H1 (cell line): Measurements from ENCODE around the gene MYOZ2. TPM values are rescaled to one million over a fixed set of nuclear protein-coding genes. Genes with fewer than 3 reads are reported as not detected.

ENCODE experiments used
- CTCF ChIA-PET: fragments of 300-600 bp; sonication (Branson Sonifier 250); formaldehyde crosslinking; loops from one replicate; lab custom pipeline; 2021; ENCODE audit not compliant: partially characterized antibody; lab: Charles Lee
- POLR2A ChIA-PET: fragments of 300-600 bp; sonication (Branson Sonifier 250); formaldehyde crosslinking; loops from one replicate; lab custom pipeline; 2021; ENCODE audit warnings: inconsistent platforms; ENCODE audit not compliant: partially characterized antibody; lab: Charles Lee
- DNase-seq, 2 experiments: peaks; one replicate each; pipeline versions ENCODE4 v3.0.0 to v3.0.0-alpha.2; 2010 to 2022; ENCODE audit warnings: low spot score in 2 of 2, low read depth in 1 of 2, mixed read lengths in 1 of 2
- FAIRE-seq: peaks from 2 replicates; lab custom pipeline; 2011; peaks lifted over from hg19 to GRCh38; lab: Jason Lieb, UNC
- H2AFZ ChIP-seq: 2 replicates; pipeline ENCODE4 v1.8.1; 2012; ENCODE audit warnings: low read length, inconsistent platforms
- H2AK5ac ChIP-seq: 2 replicates; pipeline ENCODE4 v1.6.1; 2013; ENCODE audit warnings: low read depth, low read length
- H2BK120ac ChIP-seq: replicated peaks from 2 replicates; pipeline ENCODE3; 2013; ENCODE audit warnings: low read depth, low read length, inconsistent platforms
- H2BK12ac ChIP-seq: 2 replicates; pipeline ENCODE4 v1.6.1; 2013; ENCODE audit warnings: low read depth, low read length
- H2BK15ac ChIP-seq: 2 replicates; pipeline ENCODE4 v1.6.1; 2013; ENCODE audit warnings: low read length
- H2BK20ac ChIP-seq: 2 replicates; pipeline ENCODE4 v1.6.1; 2013; ENCODE audit warnings: low read length
- H2BK5ac ChIP-seq: 2 replicates; pipeline ENCODE4 v1.6.1; 2013; ENCODE audit warnings: low read depth, low read length
- H3K14ac ChIP-seq: 2 replicates; pipeline ENCODE4 v1.6.1; 2013; ENCODE audit warnings: inconsistent platforms; ENCODE audit not compliant: insufficient read length
- H3K18ac ChIP-seq: 2 replicates; pipeline ENCODE4 v1.6.1; 2013; ENCODE audit warnings: low read length; ENCODE audit errors: extremely low read depth
- H3K23ac ChIP-seq: 2 replicates; pipeline ENCODE4 v1.6.1; 2013; ENCODE audit warnings: inconsistent platforms; ENCODE audit not compliant: insufficient read length
- H3K23me2 ChIP-seq: 2 replicates; pipeline ENCODE4 v1.6.1; 2013; ENCODE audit warnings: low read depth, low read length
- H3K27ac ChIP-seq: 2 replicates; pipeline ENCODE4 v1.6.1; 2011; ENCODE audit warnings: low read depth, low read length, inconsistent platforms
- H3K27me3 ChIP-seq, 4 experiments: replicated peaks in 1 of 4; 1 replicate in 1 of 4; 2 replicates in 3 of 4; pipeline versions ENCODE4 v1.6.1 to v1.8.1; 2011 to 2013; ENCODE audit warnings: low read length in 3 of 4, mild to moderate bottlenecking in 3 of 4, inconsistent platforms in 2 of 4, mixed read lengths in 2 of 4, moderate library complexity in 1 of 4; ENCODE audit not compliant: control insufficient read depth in 3 of 4, insufficient read depth in 3 of 4; ENCODE audit errors: extremely low read depth in 1 of 4
- H3K36me3 ChIP-seq, 4 experiments: 2 replicates each; pipeline versions ENCODE4 v1.6.1 to v1.8.1; 2011 to 2013; ENCODE audit warnings: mild to moderate bottlenecking in 4 of 4, low read length in 3 of 4, moderate library complexity in 2 of 4, control low read depth in 1 of 4, inconsistent platforms in 1 of 4; ENCODE audit not compliant: insufficient read depth in 4 of 4, control insufficient read depth in 2 of 4
- H3K4ac ChIP-seq: replicated peaks from 2 replicates; pipeline ENCODE3; 2013; ENCODE audit warnings: low read length, low read depth, mixed read lengths, inconsistent platforms; ENCODE audit not compliant: insufficient read length
- H3K4me1 ChIP-seq, 4 experiments: replicated peaks in 1 of 4; 1 replicate in 1 of 4; 2 replicates in 3 of 4; pipeline versions ENCODE4 v1.6.1 to v1.8.1; 2011 to 2013; ENCODE audit warnings: low read length in 3 of 4, inconsistent platforms in 2 of 4, mixed read lengths in 1 of 4; ENCODE audit not compliant: insufficient read depth in 4 of 4, control insufficient read depth in 3 of 4
- H3K4me2 ChIP-seq, 2 experiments: 2 replicates each; pipeline versions ENCODE4 v1.6.1 to v1.8.1; 2011 to 2013; ENCODE audit warnings: low read depth in 2 of 2, low read length in 2 of 2, control low read depth in 1 of 2, inconsistent platforms in 1 of 2, mild to moderate bottlenecking in 1 of 2; ENCODE audit not compliant: insufficient read depth in 1 of 2
- H3K4me3 ChIP-seq, 4 experiments: fragments of 200-600, 300-600 bp in 1 of 4; sonication (generic), shearing (Covaris generic), sonication (Bioruptor Twin) in 1 of 4; 2 replicates each; pipeline versions ENCODE4 v1.5.1 to v1.8.1; 2011 to 2016; ENCODE audit warnings: low read length in 4 of 4, low read depth in 3 of 4, control low read depth in 2 of 4, inconsistent platforms in 2 of 4, mild to moderate bottlenecking in 2 of 4, mixed read lengths in 1 of 4, moderate library complexity in 1 of 4; ENCODE audit not compliant: insufficient read depth in 2 of 4; ENCODE audit errors: extremely low read depth in 1 of 4
- H3K56ac ChIP-seq: replicated peaks from 2 replicates; pipeline ENCODE3; 2013; ENCODE audit warnings: low read depth, mild to moderate bottlenecking, mixed read lengths, low read length, inconsistent platforms; ENCODE audit not compliant: insufficient read length
- H3K79me1 ChIP-seq: 2 replicates; pipeline ENCODE4 v1.6.1; 2013; ENCODE audit warnings: low read depth, low read length, control low read depth
- H3K79me2 ChIP-seq, 2 experiments: 2 replicates each; pipeline versions ENCODE4 v1.6.1 to v1.8.1; 2012 to 2013; ENCODE audit warnings: low read length in 2 of 2, mild to moderate bottlenecking in 2 of 2, inconsistent platforms in 1 of 2; ENCODE audit not compliant: insufficient read depth in 2 of 2, control insufficient read depth in 1 of 2
- H3K9ac ChIP-seq, 4 experiments: replicated peaks in 1 of 4; 1 replicate in 1 of 4; 2 replicates in 3 of 4; pipeline versions ENCODE4 v1.6.1 to v1.8.1; 2011 to 2013; ENCODE audit warnings: low read depth in 3 of 4, low read length in 3 of 4, control low read depth in 2 of 4, mild to moderate bottlenecking in 2 of 4, moderate library complexity in 2 of 4, inconsistent platforms in 1 of 4; ENCODE audit errors: extremely low read depth in 1 of 4
- H3K9me3 ChIP-seq, 2 experiments: 2 replicates each; pipeline versions ENCODE4 v1.6.1 to v1.8.1; 2012 to 2013; ENCODE audit warnings: mild to moderate bottlenecking in 2 of 2, moderate library complexity in 2 of 2, control low read depth in 1 of 2, inconsistent platforms in 1 of 2, low read depth in 1 of 2, low read length in 1 of 2, mixed read lengths in 1 of 2; ENCODE audit not compliant: insufficient read depth in 2 of 2
- H4K20me1 ChIP-seq, 2 experiments: replicated peaks in 1 of 2; 2 replicates each; pipeline versions ENCODE3 to v1.8.1; 2011 to 2013; ENCODE audit warnings: inconsistent platforms in 2 of 2, low read length in 2 of 2, mild to moderate bottlenecking in 1 of 2; ENCODE audit not compliant: insufficient read depth in 2 of 2, control insufficient read depth in 1 of 2
- H4K5ac ChIP-seq: 2 replicates; pipeline ENCODE4 v1.6.1; 2013; ENCODE audit warnings: low read length, low read depth, mixed read lengths, inconsistent platforms; ENCODE audit not compliant: insufficient read length
- H4K8ac ChIP-seq: 2 replicates; pipeline ENCODE4 v1.8.0; 2013; ENCODE audit warnings: mild to moderate bottlenecking, moderate library complexity, low read length, inconsistent platforms; ENCODE audit not compliant: insufficient read depth; ENCODE audit errors: extremely low read depth
- H4K91ac ChIP-seq: replicated peaks from 2 replicates; pipeline ENCODE3; 2013; ENCODE audit warnings: low read length, mixed read lengths, inconsistent platforms; ENCODE audit not compliant: insufficient read length
- ATF3 ChIP-seq: IDR thresholded peaks from 2 replicates; pipeline ENCODE4 v1.6.1; 2011; ENCODE audit warnings: low read depth, mild to moderate bottlenecking, low read length; ENCODE audit not compliant: insufficient read depth
- EGR1 ChIP-seq: IDR thresholded peaks from 2 replicates; pipeline ENCODE4 v1.6.1; 2011; ENCODE audit warnings: low read depth, low read length, borderline replicate concordance
- JUN ChIP-seq: IDR thresholded peaks from 2 replicates; pipeline ENCODE4 v1.6.1; 2011; ENCODE audit warnings: low read depth, mild to moderate bottlenecking, improper control_type of control experiment, low read length
- RFX5 ChIP-seq: IDR thresholded peaks from 2 replicates; pipeline ENCODE4 v1.6.1; 2011; ENCODE audit warnings: low read depth, low read length, improper control_type of control experiment, borderline replicate concordance
- TEAD4 ChIP-seq: IDR thresholded peaks from 2 replicates; pipeline ENCODE4 v1.6.1; 2012; ENCODE audit warnings: low read depth, low read length, inconsistent platforms, mixed read lengths
- WGBS, 2 experiments: shearing (Covaris generic) in 1 of 2; methylation state at CpG; one replicate each; pipeline versions ENCODE4 v1.1.6 to v1.1.7; 2013 to 2015; ENCODE audit warnings: low lambda C conversion rate in 2 of 2, mixed read lengths in 2 of 2, inconsistent platforms in 1 of 2, low coverage in 1 of 2, missing lambda C conversion rate in 1 of 2; ENCODE audit not compliant: insufficient replicate concordance in 2 of 2, insufficient coverage in 1 of 2, insufficient read length in 1 of 2; ENCODE audit errors: extremely low coverage in 1 of 2, missing lambda C conversion rate in 1 of 2; 5-methylcytosine and 5-hydroxymethylcytosine counted together
- polyA plus RNA-seq, 7 experiments: library from polyadenylated mRNA; depleted of rRNA in 3 of 7; stranded (reverse) in 5 of 7; unstranded in 2 of 7; fragments of >200 nt in 5 of 7; fragments of 200-250 nt in 2 of 7; gene quantifications; 1 replicate in 5 of 7; 2 replicates in 1 of 7; 4 replicates in 1 of 7; pipeline versions ENCODE4 v1.2.1 to v1.2.3, GENCODE V29; 2011 to 2013; ENCODE audit warnings: missing spikeins in 2 of 7, mixed read lengths in 2 of 7
- total RNA-seq: library from RNA; stranded (reverse); fragmentation: NEBNext Ultra II Directional; extraction: Animal tissue kit (Norgen Biotek cat#: 25700); gene quantifications from 2 replicates; pipeline ENCODE4 v1.2.1, GENCODE V29; 2021
- TF ChIP-seq, protein P1 (sequence below): IDR thresholded peaks from 2 replicates; pipeline ENCODE4 v1.6.1; 2012; ENCODE audit warnings: low read length, inconsistent platforms

The MYOZ2 gene
- total and polyA plus RNA-seq, 2 of the 8 experiments (the other 6 are each of a cell fraction or from before 2014, with no cell fraction given), result not detected

DNA sequence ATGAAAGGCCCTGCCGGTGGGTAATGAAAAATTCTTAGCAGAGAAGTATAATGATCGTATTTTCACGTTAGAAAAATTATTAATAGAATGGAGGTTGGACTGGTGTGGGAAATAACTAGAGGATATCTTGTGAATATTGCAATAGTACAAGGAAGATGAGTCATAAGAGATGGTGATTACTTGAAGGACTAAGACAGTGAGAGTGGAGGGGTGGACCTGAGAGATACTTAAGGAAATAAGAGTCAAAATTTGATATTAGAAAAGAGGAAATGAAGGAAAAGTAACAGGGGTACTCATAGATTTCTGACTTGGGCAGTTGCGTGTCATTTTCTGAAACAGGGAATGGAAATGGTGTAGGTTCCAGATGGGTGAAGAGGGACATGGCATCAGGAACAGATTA is 75.1 kb downstream of the MYOZ2 start:
- Histone ChIP-seq H3K4me1 (peaks cover 0 to 2% (median 0%) of the 10 kb centered on the region in 4 experiments; a peak in 2 of 7 replicates), H3K9ac (no peak overlapping the region; a peak in 1 of 7 replicates), H3K4me2 (peak overlapping the region; percentile 58 to 75; a peak in 1 of 4 replicates), H3K36me3 (no peaks in the 10 kb centered on the region), H2BK12ac (0 out of 2 replicates have a peak overlapping the region, but pooled peaks have one; percentile 55), H4K20me1 (no peaks in the 10 kb centered on the region), H2AFZ (no peak overlapping the region), H3K79me1 (no peaks in the 10 kb centered on the region), H3K56ac (no peak overlapping the region), H2BK120ac (no peak overlapping the region), H3K27me3 (no peaks in the 10 kb centered on the region), H3K4me3 (peak overlapping the region in 1 of 4 experiments; percentile 80; a peak in 1 of 8 replicates), H3K18ac (no peak overlapping the region), H3K79me2 (peaks cover 0 to 21% of the 10 kb centered on the region in 2 experiments; a peak in 2 of 4 replicates), H3K4ac (no peak overlapping the region), H3K27ac (no peak overlapping the region), H3K9me3 (no peaks in the 10 kb centered on the region), H4K8ac (no peak overlapping the region), H2BK20ac (no peak overlapping the region), H4K5ac (no peak overlapping the region), H3K14ac (no peak overlapping the region), H2AK5ac (no peak overlapping the region), H4K91ac (no peak overlapping the region), H2BK15ac (no peak overlapping the region), H2BK5ac (no peak overlapping the region), H3K23me2 (peaks cover 6% of the 10 kb centered on the region), H3K23ac (no peak overlapping the region)
- WGBS, 2 experiments, result 88% methylated on average over 4 of the region's 4 CpGs; no CpG with 5 or more reads in 1 of the 2 experiments
- no peak for DNase-seq
- no peak for TF ChIP-seq TEAD4
- TF ChIP-seq EGR1, result no peak
- no peak for TF ChIP-seq RFX5
- TF ChIP-seq, protein P1, sequence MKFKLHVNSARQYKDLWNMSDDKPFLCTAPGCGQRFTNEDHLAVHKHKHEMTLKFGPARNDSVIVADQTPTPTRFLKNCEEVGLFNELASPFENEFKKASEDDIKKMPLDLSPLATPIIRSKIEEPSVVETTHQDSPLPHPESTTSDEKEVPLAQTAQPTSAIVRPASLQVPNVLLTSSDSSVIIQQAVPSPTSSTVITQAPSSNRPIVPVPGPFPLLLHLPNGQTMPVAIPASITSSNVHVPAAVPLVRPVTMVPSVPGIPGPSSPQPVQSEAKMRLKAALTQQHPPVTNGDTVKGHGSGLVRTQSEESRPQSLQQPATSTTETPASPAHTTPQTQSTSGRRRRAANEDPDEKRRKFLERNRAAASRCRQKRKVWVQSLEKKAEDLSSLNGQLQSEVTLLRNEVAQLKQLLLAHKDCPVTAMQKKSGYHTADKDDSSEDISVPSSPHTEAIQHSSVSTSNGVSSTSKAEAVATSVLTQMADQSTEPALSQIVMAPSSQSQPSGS, result no peak
- no peak for TF ChIP-seq JUN
- TF ChIP-seq ATF3, result no peak
- no peak for FAIRE-seq
- ChIA-PET CTCF (no interaction called here), POLR2A (interaction anchor here (1.6 kb wide), 1 partner anchor 73 kb away, joined by 4 read pairs; no protein-coding TSS in a partner anchor)
